H1 (cell line): ENCODE data around the gene MTCH1. TPM values are rescaled to one million over a fixed set of nuclear protein-coding genes. Genes with fewer than 3 reads are reported as not detected.

Source experiments
- GABPA ChIP-seq: IDR thresholded peaks from 2 replicates; pipeline ENCODE4 v1.6.1; 2011; ENCODE audit warnings: mild to moderate bottlenecking, low read length, moderate library complexity, borderline replicate concordance; ENCODE audit not compliant: insufficient read depth
- RBBP5 ChIP-seq: IDR thresholded peaks from 2 replicates; pipeline ENCODE4 v1.7.1; 2012; ENCODE audit warnings: low read depth, mild to moderate bottlenecking, inconsistent platforms, low read length, moderate library complexity, borderline replicate concordance
- polyA plus RNA-seq, 7 experiments: library from polyadenylated mRNA; depleted of rRNA in 3 of 7; stranded (reverse) in 5 of 7; unstranded in 2 of 7; fragments of >200 nt in 5 of 7; fragments of 200-250 nt in 2 of 7; gene quantifications; 1 replicate in 5 of 7; 2 replicates in 1 of 7; 4 replicates in 1 of 7; pipeline versions ENCODE4 v1.2.1 to v1.2.3, GENCODE V29; 2011 to 2013; ENCODE audit warnings: missing spikeins in 2 of 7, mixed read lengths in 2 of 7
- total RNA-seq: library from RNA; stranded (reverse); fragmentation: NEBNext Ultra II Directional; extraction: Animal tissue kit (Norgen Biotek cat#: 25700); gene quantifications from 2 replicates; pipeline ENCODE4 v1.2.1, GENCODE V29; 2021

MTCH1 gene
- total and polyA plus RNA-seq, 2 of the 8 experiments (the other 6 are each of a cell fraction or from before 2014, with no cell fraction given) = 169 to 214 TPM

- TF ChIP-seq RBBP5 = no peak
- TF ChIP-seq GABPA = no peak
- TF ChIP-seq, all 59 proteins: peak for 0
These were observed 21.5 kb upstream of the MTCH1 start (continued) for GRCh38 chr6:37007340-37008043.
